ENCODE data around the gene RNASE7.
"Not testable (repeated sequence)": the region's sequence is repeated elsewhere in the genome, so short reads cannot be mapped to it uniquely, and the experiment has no call there.

The RNASE7 gene

GRCh38 chr14:21041676-21042433 is at the start of gene RNASE7:
RNASE7 (plus strand) TSS chr14:21042362; CDS start chr14:21042993, 631 bp downstream.
- H3K4me1 ChIP-seq (ENCODE audit: insufficient read depth, low read length): peaks cover 10% of the 10 kb centered on the region

GRCh38 chr14:20996521-20996920 is 45.6 kb upstream of the RNASE7 start:
- no peaks in the 10 kb centered on the region for H3K9me3 ChIP-seq (ENCODE audit: control insufficient read depth, insufficient read depth, low read length)
- H3K36me3 ChIP-seq (ENCODE audit: insufficient read depth, low read length): peaks cover 25% of the 10 kb centered on the region
- H3K9ac ChIP-seq (ENCODE audit: low read depth, low read length): no peak overlapping the region
- H3K4me1 ChIP-seq (ENCODE audit: insufficient read depth, low read length): no peaks in the 10 kb centered on the region

More at GRCh38 chr14:21041676-21042433, at the start of gene RNASE7:
- Histone ChIP-seq H3K9ac (ENCODE audit: low read depth, low read length) (no peak within 1 kb of the TSS), H3K36me3 (ENCODE audit: insufficient read depth, low read length) (no peaks in the 10 kb centered on the region), H3K9me3 (ENCODE audit: control insufficient read depth, insufficient read depth, low read length) (no peaks in the 10 kb centered on the region)

GRCh38 chr14:20997115-20997514 is 45.0 kb upstream of the RNASE7 start:
- no peak overlapping the region for H3K9ac ChIP-seq (ENCODE audit: low read depth, low read length)
- H3K36me3 ChIP-seq (ENCODE audit: insufficient read depth, low read length): peaks cover 22% of the 10 kb centered on the region
- no peaks in the 10 kb centered on the region for H3K4me1 ChIP-seq (ENCODE audit: insufficient read depth, low read length)
- H3K9me3 ChIP-seq (ENCODE audit: control insufficient read depth, insufficient read depth, low read length): no peaks in the 10 kb centered on the region

GRCh38 chr14:20997564-20997963 is 44.6 kb upstream of the RNASE7 start:
- no peaks in the 10 kb centered on the region for H3K9me3 ChIP-seq (ENCODE audit: control insufficient read depth, insufficient read depth, low read length)
- peaks cover 18% of the 10 kb centered on the region for H3K36me3 ChIP-seq (ENCODE audit: insufficient read depth, low read length)
- no peak overlapping the region for H3K9ac ChIP-seq (ENCODE audit: low read depth, low read length)
- no peaks in the 10 kb centered on the region for H3K4me1 ChIP-seq (ENCODE audit: insufficient read depth, low read length)

GRCh38 chr14:20998139-20998538 is 44.0 kb upstream of the RNASE7 start:
- no peaks in the 10 kb centered on the region for H3K4me1 ChIP-seq (ENCODE audit: insufficient read depth, low read length)
- H3K9me3 ChIP-seq (ENCODE audit: control insufficient read depth, insufficient read depth, low read length): no peaks in the 10 kb centered on the region
- H3K36me3 ChIP-seq (ENCODE audit: insufficient read depth, low read length): peaks cover 16% of the 10 kb centered on the region
- no peak overlapping the region for H3K9ac ChIP-seq (ENCODE audit: low read depth, low read length)

GRCh38 chr14:20998674-20999366 is 43.3 kb upstream of the RNASE7 start, which contains the start of gene SLC39A2:
SLC39A2 (plus strand) TSS chr14:20999293; CDS start chr14:20999447, 154 bp downstream.
- no peaks in the 10 kb centered on the region for H3K4me1 ChIP-seq (ENCODE audit: insufficient read depth, low read length)
- H3K36me3 ChIP-seq (ENCODE audit: insufficient read depth, low read length): peaks cover 14% of the 10 kb centered on the region
- H3K9ac ChIP-seq (ENCODE audit: low read depth, low read length): no peak within 1 kb of the TSS
- H3K9me3 ChIP-seq (ENCODE audit: control insufficient read depth, insufficient read depth, low read length): no peaks in the 10 kb centered on the region

GRCh38 chr14:20999591-20999990 is 42.6 kb upstream of the RNASE7 start:
- H3K9ac ChIP-seq (ENCODE audit: low read depth, low read length): no peak overlapping the region
- H3K9me3 ChIP-seq (ENCODE audit: control insufficient read depth, insufficient read depth, low read length): no peaks in the 10 kb centered on the region
- H3K4me1 ChIP-seq (ENCODE audit: insufficient read depth, low read length): no peaks in the 10 kb centered on the region
- H3K36me3 ChIP-seq (ENCODE audit: insufficient read depth, low read length): peaks cover 11% of the 10 kb centered on the region

- Histone ChIP-seq H3K36me3 (ENCODE audit: insufficient read depth, low read length) (peaks cover 2% of the 10 kb centered on the region; the same call in 1 of the 2 replicates), H3K9me3 (ENCODE audit: control insufficient read depth, insufficient read depth, low read length) (no peaks in the 10 kb centered on the region), H3K4me1 (ENCODE audit: insufficient read depth, low read length) (no peaks in the 10 kb centered on the region), H3K9ac (ENCODE audit: low read depth, low read length) (no peak overlapping the region)
Observed at GRCh38 chr14:21001218-21001617, 40.9 kb upstream of the RNASE7 start.

GRCh38 chr14:21003788-21004346 is 38.3 kb upstream of the RNASE7 start:
- Histone ChIP-seq H3K4me1 (ENCODE audit: insufficient read depth, low read length) (no peaks in the 10 kb centered on the region), H3K9me3 (ENCODE audit: control insufficient read depth, insufficient read depth, low read length) (no peaks in the 10 kb centered on the region), H3K36me3 (ENCODE audit: insufficient read depth, low read length) (no peaks in the 10 kb centered on the region), H3K9ac (ENCODE audit: low read depth, low read length) (no peak overlapping the region)

- H3K9me3 ChIP-seq (ENCODE audit: control insufficient read depth, insufficient read depth, low read length); H3K36me3 ChIP-seq (ENCODE audit: insufficient read depth, low read length); H3K4me1 ChIP-seq (ENCODE audit: insufficient read depth, low read length); H3K9ac ChIP-seq (ENCODE audit: low read depth, low read length): not testable (repeated sequence)
Observed at GRCh38 chr14:21009721-21010120, 32.4 kb upstream of the RNASE7 start.

GRCh38 chr14:21011136-21011535 is 31.0 kb upstream of the RNASE7 start:
- Histone ChIP-seq H3K4me1 (ENCODE audit: insufficient read depth, low read length) (peaks cover 6% of the 10 kb centered on the region), H3K9me3 (ENCODE audit: control insufficient read depth, insufficient read depth, low read length) (no peaks in the 10 kb centered on the region), H3K9ac (ENCODE audit: low read depth, low read length) (no peak overlapping the region), H3K36me3 (ENCODE audit: insufficient read depth, low read length) (no peaks in the 10 kb centered on the region)

- H3K9ac ChIP-seq (ENCODE audit: low read depth, low read length): no peak overlapping the region
- no peaks in the 10 kb centered on the region for H3K36me3 ChIP-seq (ENCODE audit: insufficient read depth, low read length)
- no peaks in the 10 kb centered on the region for H3K9me3 ChIP-seq (ENCODE audit: control insufficient read depth, insufficient read depth, low read length)
- peaks cover 6% of the 10 kb centered on the region for H3K4me1 ChIP-seq (ENCODE audit: insufficient read depth, low read length)
Observed at GRCh38 chr14:21014761-21015190, 27.4 kb upstream of the RNASE7 start.

- H3K9ac ChIP-seq (ENCODE audit: low read depth, low read length): no peak overlapping the region
- no peaks in the 10 kb centered on the region for H3K36me3 ChIP-seq (ENCODE audit: insufficient read depth, low read length)
- H3K4me1 ChIP-seq (ENCODE audit: insufficient read depth, low read length): peaks cover 6% of the 10 kb centered on the region
- H3K9me3 ChIP-seq (ENCODE audit: control insufficient read depth, insufficient read depth, low read length): no peaks in the 10 kb centered on the region
Observed at GRCh38 chr14:21015312-21015711, 26.9 kb upstream of the RNASE7 start.

- Histone ChIP-seq H3K36me3 (ENCODE audit: insufficient read depth, low read length) (no peaks in the 10 kb centered on the region), H3K9ac (ENCODE audit: low read depth, low read length) (no peak overlapping the region), H3K9me3 (ENCODE audit: control insufficient read depth, insufficient read depth, low read length) (no peaks in the 10 kb centered on the region), H3K4me1 (ENCODE audit: insufficient read depth, low read length) (peaks cover 6% of the 10 kb centered on the region)
Observed at GRCh38 chr14:21016413-21017190, 25.6 kb upstream of the RNASE7 start.
